K562 (cell line): ENCODE results near the gene ABR. TPM values are rescaled to one million over a fixed set of nuclear protein-coding genes. Genes with fewer than 3 reads are reported as not detected.

ENCODE experiments used
- ATAC-seq: fragments of 200-7000 bp; cut with Tn5 transposase; 3 replicates; pipeline ENCODE4 v1.9.1; 2020; ENCODE audit warnings: moderate library complexity
- BruUV-seq: library from RNA; stranded (reverse); fragments of 400-500 nt; replicated peaks from 2 replicates; lab custom pipeline; 2021; lab: Mats Ljungman, UMichigan
- CTCF ChIA-PET: fragments of 300-600 bp; formaldehyde crosslinking; extraction: SDS; loops from one replicate; lab custom pipeline; 2021; ENCODE audit warnings: low intra/inter-chr PET ratio; lab: Yijun Ruan, JAX
- POLR2A ChIA-PET: fragments of 300-600, 350-650 bp; sonication (Branson Sonifier 250); formaldehyde crosslinking; extraction: SDS; loops from one replicate; lab custom pipeline; 2021; ENCODE audit warnings: antibody characterized with exemption, inconsistent platforms; lab: Yijun Ruan, JAX
- DNase-seq, 4 experiments: peaks; one replicate each; pipeline versions ENCODE4 v3.0.0 to v3.0.0-alpha.2; 2011 to 2018; ENCODE audit warnings: low spot score in 3 of 4, mixed read lengths in 3 of 4; ENCODE audit errors: extremely low read depth in 1 of 4
- FAIRE-seq: peaks from 2 replicates; lab custom pipeline; 2011; peaks lifted over from hg19 to GRCh38; lab: Jason Lieb, UNC
- H2AFZ ChIP-seq: 2 replicates; pipeline ENCODE4 v1.6.0; 2011; ENCODE audit warnings: low read depth, low read length, control low read depth, inconsistent platforms
- H3K27ac ChIP-seq: fragments of 200-600 bp; 3 replicates; pipeline ENCODE4 v1.8.0; 2011; ENCODE audit warnings: low read depth, mild to moderate bottlenecking, control low read depth, inconsistent platforms, low read length, moderate library complexity, mixed read lengths; ENCODE audit errors: extremely low read depth
- H3K27me3 ChIP-seq, 2 experiments: fragments of 300-600 bp in 1 of 2; 2 replicates in 1 of 2; 3 replicates in 1 of 2; pipeline versions ENCODE4 v1.6.0 to v1.8.0; 2011; ENCODE audit warnings: inconsistent platforms in 2 of 2, low read length in 2 of 2, mild to moderate bottlenecking in 1 of 2, mixed read lengths in 1 of 2, moderate library complexity in 1 of 2; ENCODE audit not compliant: control insufficient read depth in 2 of 2, insufficient read depth in 2 of 2
- H3K36me3 ChIP-seq: fragments of 300-600 bp; 3 replicates; pipeline ENCODE4 v1.8.0; 2011; ENCODE audit warnings: mild to moderate bottlenecking, low read length, inconsistent platforms; ENCODE audit not compliant: control insufficient read depth, insufficient read depth
- H3K4me1 ChIP-seq, 2 experiments: fragments of 200-600 bp in 1 of 2; replicated peaks in 1 of 2; 2 replicates in 1 of 2; 3 replicates in 1 of 2; pipeline versions ENCODE4 v1.5.1 to v1.8.0; 2011; ENCODE audit warnings: inconsistent platforms in 2 of 2, low read length in 2 of 2, mild to moderate bottlenecking in 1 of 2, mixed read lengths in 1 of 2, moderate library complexity in 1 of 2; ENCODE audit not compliant: control insufficient read depth in 2 of 2, insufficient read depth in 2 of 2
- H3K4me2 ChIP-seq: 2 replicates; pipeline ENCODE4 v1.6.1; 2011; ENCODE audit warnings: low read length, control low read depth, inconsistent platforms, mixed read lengths; ENCODE audit not compliant: insufficient read depth
- H3K4me3 ChIP-seq: fragments of 200-600 bp; sonication (generic), shearing (Covaris generic); 2 replicates; pipeline ENCODE4 v1.5.1; 2016; ENCODE audit warnings: control low read depth, inconsistent platforms
- H3K79me2 ChIP-seq: fragments of 200-600 bp; 3 replicates; pipeline ENCODE4 v1.8.0; 2011; ENCODE audit warnings: low read length, inconsistent platforms; ENCODE audit not compliant: control insufficient read depth, insufficient read depth
- H3K9ac ChIP-seq, 2 experiments: 2 replicates each; pipeline versions ENCODE4 v1.6.0 to v1.6.1; 2011; ENCODE audit warnings: low read depth in 2 of 2, low read length in 2 of 2, control low read depth in 1 of 2, inconsistent platforms in 1 of 2, mild to moderate bottlenecking in 1 of 2, mixed read lengths in 1 of 2; ENCODE audit not compliant: insufficient read depth in 1 of 2
- H3K9me1 ChIP-seq: one replicate; pipeline ENCODE4 v1.6.0; 2011; ENCODE audit warnings: inconsistent platforms, mild to moderate bottlenecking, low read length, moderate library complexity; ENCODE audit not compliant: control insufficient read depth, insufficient read depth
- H3K9me3 ChIP-seq: replicated peaks from 2 replicates; pipeline ENCODE4 v1.5.1; 2011; ENCODE audit warnings: low read depth, low read length, inconsistent platforms; ENCODE audit not compliant: control insufficient read depth, insufficient read depth
- H4K20me1 ChIP-seq: replicated peaks from 2 replicates; pipeline ENCODE4 v1.6.1; 2011; ENCODE audit warnings: low read length, inconsistent platforms, mixed read lengths; ENCODE audit not compliant: control insufficient read depth, insufficient read depth
- BCL6 ChIP-seq: fragments of 250-450 bp; sonication (Bioruptor Pico); IDR thresholded peaks from 2 replicates; pipeline ENCODE4 v1.4.0; 2020
- CTCFL ChIP-seq: IDR thresholded peaks from 2 replicates; pipeline ENCODE4 v1.6.1; 2011; ENCODE audit warnings: borderline replicate concordance, low read depth, mild to moderate bottlenecking, moderate library complexity, low read length; ENCODE audit not compliant: insufficient read depth, poor library complexity, severe bottlenecking
- ELK1 ChIP-seq: sonication (generic); formaldehyde crosslinking; IDR thresholded peaks from 2 replicates; pipeline ENCODE4 v1.8.1; 2022; ENCODE audit warnings: missing genetic modification reagents
- IFI16 ChIP-seq: fragments of 250-450 bp; sonication (Bioruptor Pico); IDR thresholded peaks from 2 replicates; pipeline ENCODE4 v2.1.2; 2022; ENCODE audit warnings: mild to moderate bottlenecking, inconsistent platforms
- NCOA4 ChIP-seq: fragments of 450-650 bp; IDR thresholded peaks from 2 replicates; pipeline ENCODE4 v1.6.1; 2018; ENCODE audit warnings: mild to moderate bottlenecking; ENCODE audit not compliant: partially characterized antibody
- RERE ChIP-seq: sonication (generic); formaldehyde crosslinking; IDR thresholded peaks from 2 replicates; pipeline ENCODE4 v1.8.0; 2023; ENCODE audit warnings: missing genetic modification reagents, mild to moderate bottlenecking, borderline replicate concordance
- SP1 ChIP-seq: sonication (generic); formaldehyde crosslinking; IDR thresholded peaks from 2 replicates; pipeline ENCODE4 v1.8.1; 2022; ENCODE audit warnings: mild to moderate bottlenecking, missing genetic modification reagents
- SREBF1 ChIP-seq: fragments of 150-350 bp; IDR thresholded peaks from 2 replicates; pipeline ENCODE4 v1.6.1; 2014; ENCODE audit warnings: antibody characterized with exemption, low read depth, low read length, borderline replicate concordance
- STAT6 ChIP-seq: sonication (generic); formaldehyde crosslinking; IDR thresholded peaks from 2 replicates; pipeline ENCODE4 v1.8.1; 2023; ENCODE audit warnings: mild to moderate bottlenecking, missing genetic modification reagents
- ZNF589 ChIP-seq: fragments of 200-800 bp; sonication (Bioruptor generic); IDR thresholded peaks from 2 replicates; pipeline ENCODE4 v1.6.1; 2016; ENCODE audit warnings: low read depth, missing genetic modification characterization, missing compliant biosample characterization
- WGBS: fragments of 100-300 bp; shearing (Covaris generic); methylation state at CpG from one replicate; pipeline ENCODE4 v1.1.6; 2016; ENCODE audit warnings: low coverage, mixed read lengths; ENCODE audit not compliant: insufficient coverage; ENCODE audit errors: missing lambda C conversion rate; 5-methylcytosine and 5-hydroxymethylcytosine counted together
- in situ Hi-C: fragments of 300-500 bp; cut with MboI; formaldehyde crosslinking; loops from 4 replicates; pipeline ENCODE4 v1.15.0; 2018; ENCODE audit warnings: inconsistent platforms, mixed read lengths
- intact Hi-C: fragments of 100-400 bp; cut with micrococcal nuclease; formaldehyde crosslinking; loops from 2 replicates; pipeline ENCODE4 v1.14.2; 2022
- polyA plus RNA-seq, 8 experiments: library from polyadenylated mRNA; depleted of rRNA in 4 of 8; stranded (reverse) in 5 of 8; unstranded in 3 of 8; fragments of >200 nt; fragmentation: Nextera tagmentation in 2 of 8; fragmentation: Illumina TruSeq in 1 of 8; extraction: Ambion mirVana in 2 of 8; extraction: Trizol in 1 of 8; gene quantifications; 2 replicates each; pipeline versions ENCODE4 v1.2.1 to v1.2.3, GENCODE V29; 2011 to 2014; ENCODE audit warnings: inconsistent platforms in 1 of 8, missing spikeins in 1 of 8
- total RNA-seq, 7 experiments: library from RNA; depleted of rRNA in 6 of 7; stranded (reverse); fragments of >200 nt in 6 of 7; fragmentation: Illumina TruSeq in 2 of 7; extraction: Trizol in 2 of 7; gene quantifications; 2 replicates each; pipeline versions ENCODE4 v1.2.1 to v1.2.3, GENCODE V29; 2011 to 2021; ENCODE audit warnings: low replicate concordance in 1 of 7

ABR gene
- total and polyA plus RNA-seq, 9 of the 15 experiments (the other 6 are each of a cell fraction or from before 2014, with no cell fraction given): 0.07 to 1.6 (median 0.37) TPM; not detected in 1

- H3K27me3 ChIP-seq: peaks cover 11 to 63% of the 10 kb centered on the region in 2 experiments; a peak in 3 of 5 replicates
- in situ Hi-C loops (no loop called here), intact Hi-C loops (no loop called here)
- H3K4me2 ChIP-seq: no peak overlapping the region
- no peaks in the 10 kb centered on the region; the same call in 1 of the 2 replicates for H4K20me1 ChIP-seq
- ATAC-seq: no peak
- H3K9me3 ChIP-seq: no peaks in the 10 kb centered on the region
- CTCF ChIA-PET: no interaction called here
- no TSS peak for BruUV-seq
- WGBS: 4% methylated on average over 8 of the region's 11 CpGs
- no peak for DNase-seq
- H3K9ac ChIP-seq: no peak overlapping the region
- H3K9me1 ChIP-seq: no peaks in the 10 kb centered on the region
- no peak for FAIRE-seq
- H2AFZ ChIP-seq: no peak overlapping the region
- H3K79me2 ChIP-seq: no peaks in the 10 kb centered on the region
- no peaks in the 10 kb centered on the region; a peak in 1 of 5 replicates for H3K4me1 ChIP-seq
- no peaks in the 10 kb centered on the region for H3K36me3 ChIP-seq
- POLR2A ChIA-PET: interaction anchor here (0.6 kb wide), 1 partner anchor 12 kb away, joined by 3 read pairs; no protein-coding TSS in a partner anchor
- H3K27ac ChIP-seq: no peak overlapping the region
- H3K4me3 ChIP-seq: no peak overlapping the region
- TF ChIP-seq SREBF1 (no peak), RERE (no peak), ELK1 (no peak), STAT6 (CRISPR knock-in tag) (no peak), CTCFL (no peak), ZNF589 (CRISPR knock-in tag) (no peak), SP1 (CRISPR knock-in tag) (no peak), BCL6 (CRISPR knock-in tag) (no peak), IFI16 (CRISPR knock-in tag) (no peak), NCOA4 (no peak)
Measured at GRCh38 chr17:1171953-1172352, 7.8 kb downstream of the ABR start.
